ENCODE data around the gene PPP2R5C. TPM values are rescaled to one million over a fixed set of nuclear protein-coding genes. Genes with fewer than 3 reads are reported as not detected.

The PPP2R5C gene
- total and polyA plus RNA-seq, 7 donors: 18.2 to 76.6 (median 57.1) TPM

DNA sequence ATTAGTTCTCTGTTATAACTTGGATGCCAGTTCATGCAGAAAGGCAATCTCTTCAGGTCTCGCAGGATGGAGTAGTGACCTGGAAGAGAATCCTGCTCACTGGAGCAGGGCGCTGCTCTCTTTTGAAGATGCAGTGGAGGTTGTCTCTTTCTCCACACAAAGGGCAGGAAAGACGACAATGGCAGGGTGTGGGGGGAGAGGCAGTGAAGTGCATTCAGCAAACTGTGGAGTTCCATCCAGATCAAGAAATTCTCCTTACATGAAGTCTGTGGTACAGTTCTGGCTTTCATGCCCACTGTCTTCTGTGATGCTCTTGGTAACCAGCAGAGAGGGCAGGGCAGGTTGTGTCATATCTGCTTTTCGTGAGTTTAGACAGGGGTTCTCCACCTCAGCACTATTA lies 6.6 kb upstream of the PPP2R5C start:
- intact Hi-C loops (cut with DNase I): loop anchor here in 1 of 2 donors (5.0 kb wide), 1 partner anchor 48 kb away; no protein-coding TSS in a partner anchor

DNA sequence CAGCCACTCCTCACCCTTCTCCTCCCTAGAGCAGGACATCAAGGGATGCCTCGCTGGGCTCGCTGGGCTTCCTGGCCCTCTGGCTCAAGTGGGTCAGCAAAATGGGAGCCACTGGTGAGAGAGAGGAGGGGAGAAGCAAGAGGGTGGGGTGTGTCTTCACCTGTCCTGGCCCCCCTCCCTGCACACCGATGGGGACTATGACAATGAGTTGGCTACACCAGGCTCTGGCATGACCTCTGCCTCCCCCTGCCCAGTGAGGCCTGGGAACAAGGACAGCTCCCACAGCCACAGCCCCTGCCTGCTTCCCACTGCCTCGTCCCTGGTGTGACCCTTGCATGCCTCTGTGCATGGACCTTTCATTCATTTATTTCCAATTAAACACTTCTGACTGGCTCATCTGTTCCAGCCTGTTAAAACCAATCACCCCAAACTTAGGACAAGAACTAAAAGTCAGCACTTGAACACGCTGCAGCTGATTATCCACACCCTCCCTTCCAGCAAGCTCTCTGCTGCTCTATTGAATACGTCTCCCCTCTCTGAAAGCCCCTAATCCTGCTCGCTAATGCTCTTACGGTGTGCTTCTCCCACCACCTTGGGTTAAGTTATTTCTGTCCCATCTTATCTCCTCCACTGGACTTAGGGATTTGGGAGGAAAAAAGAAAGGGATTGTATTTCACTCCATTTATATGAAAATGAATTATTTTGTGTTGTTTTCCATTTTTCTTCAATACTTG lies 5.8 kb upstream of the PPP2R5C start:
- H3K4me3 ChIP-seq: no peak overlapping the region
- 69 to 73% (median 72%) methylated on average over 8 of the region's 8 CpGs for WGBS, 3 donors
- no peak for ATAC-seq
- no peaks in the 10 kb centered on the region for H3K27me3 ChIP-seq (ENCODE audit: insufficient read depth in 3 of 3, low read length in 2 of 3)
- H3K36me3 ChIP-seq (ENCODE audit: insufficient read depth in 1 of 2, low read depth in 1 of 2): no peaks in the 10 kb centered on the region
- H3K4me1 ChIP-seq: no peaks in the 10 kb centered on the region
- intact Hi-C loops (cut with DNase I): loop anchor here in 1 of 2 donors (5.0 kb wide), 1 partner anchor 48 kb away; no protein-coding TSS in a partner anchor
- no peak overlapping the region for H3K27ac ChIP-seq
- no peak for DNase-seq
- H3K9me3 ChIP-seq: no peaks in the 10 kb centered on the region
- TF ChIP-seq CTCF (IDR thresholded peaks at IDR 0.05): no peak

More for the DNA sequence above, 6.6 kb upstream of the PPP2R5C start:
- no peak for DNase-seq
- Histone ChIP-seq H3K9me3 (no peaks in the 10 kb centered on the region), H3K4me1 (no peaks in the 10 kb centered on the region), H3K27ac (no peak overlapping the region), H3K36me3 (ENCODE audit: insufficient read depth in 1 of 2, low read depth in 1 of 2) (no peaks in the 10 kb centered on the region), H3K4me3 (no peak overlapping the region), H3K27me3 (ENCODE audit: insufficient read depth in 3 of 3, low read length in 2 of 3) (peaks cover 0 to 3% (median under 1%) of the 10 kb centered on the region in 3 donors)
- ATAC-seq: no peak
- 83 to 84% (median 83%) methylated on average over 4 of the region's 4 CpGs for WGBS, 3 donors
- TF ChIP-seq CTCF (IDR thresholded peaks at IDR 0.05): no peak

DNA sequence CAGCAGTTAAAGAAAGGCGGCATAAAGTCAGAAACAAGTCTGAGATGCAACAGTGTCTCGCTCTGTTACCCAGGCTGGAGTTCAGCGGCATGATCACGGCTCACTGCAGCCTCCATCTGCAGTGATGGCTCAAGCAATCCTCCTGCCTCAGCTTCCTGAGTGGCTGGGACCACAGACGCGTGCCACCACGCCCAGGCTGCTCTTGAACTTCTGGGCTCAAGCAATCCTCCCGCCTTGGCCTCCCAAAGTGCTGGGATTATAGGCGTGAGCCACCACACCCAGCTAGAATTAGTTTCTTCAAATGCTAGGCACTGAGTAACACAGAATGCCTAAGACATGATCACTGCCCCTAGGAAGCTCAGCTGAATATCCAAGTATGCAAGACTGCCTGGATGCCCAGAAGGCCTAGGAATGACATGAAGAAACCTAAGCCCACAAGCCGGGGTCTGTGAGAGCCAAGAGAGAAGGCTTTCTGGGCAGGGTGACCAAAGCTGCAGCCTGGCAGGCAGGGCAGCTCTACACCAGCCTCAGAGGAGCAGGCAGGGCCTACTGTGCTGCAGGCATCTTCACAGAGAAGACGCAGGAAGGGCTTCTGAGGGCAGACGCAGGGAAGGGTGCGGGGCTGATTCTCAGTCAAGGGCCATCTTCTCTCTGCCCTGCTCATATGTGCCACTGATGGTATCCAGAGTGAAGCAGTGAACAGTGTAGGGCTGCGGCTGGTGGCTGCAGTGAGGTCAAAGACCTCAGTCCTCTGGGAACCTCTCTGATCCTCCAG lies 4.3 kb upstream of the PPP2R5C start:
- intact Hi-C loops (cut with DNase I): loop anchor here in 1 of 2 donors (5.0 kb wide), 1 partner anchor 50 kb away; no protein-coding TSS in a partner anchor
- no peak for TF ChIP-seq CTCF (IDR thresholded peaks at IDR 0.05)

DNA sequence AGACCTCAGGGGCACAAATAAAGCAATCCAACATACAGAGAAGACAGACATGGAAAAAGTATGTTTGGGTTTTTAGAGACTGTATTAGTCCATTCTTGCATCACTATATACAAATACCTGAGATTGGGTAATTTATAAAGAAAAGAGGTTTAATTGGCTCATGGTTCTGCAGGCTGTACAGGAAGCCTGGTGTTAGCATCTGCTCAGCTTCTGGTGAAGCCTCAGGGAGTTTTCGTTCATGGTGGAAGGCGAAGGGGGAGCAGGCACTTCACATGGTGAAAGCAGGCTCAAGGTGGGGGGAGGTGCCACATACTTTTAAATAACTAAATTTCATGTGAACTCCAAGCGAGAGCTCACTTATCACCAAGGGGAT lies 3.7 kb upstream of the PPP2R5C start:
- H3K4me1 ChIP-seq: no peaks in the 10 kb centered on the region
- TF ChIP-seq CTCF (IDR thresholded peaks at IDR 0.05): no peak
- DNase-seq (no peak), ATAC-seq (no peak)
- H3K36me3 ChIP-seq (ENCODE audit: insufficient read depth in 1 of 2, low read depth in 1 of 2): no peaks in the 10 kb centered on the region
- 87 to 95% (median 93%) methylated on average over 3 of the region's 3 CpGs for WGBS, 3 donors
- H3K4me3 ChIP-seq: no peak overlapping the region
- H3K27ac ChIP-seq: no peak overlapping the region
- intact Hi-C loops (cut with DNase I): loop anchor here in 1 of 2 donors (5.0 kb wide), 1 partner anchor 51 kb away; no protein-coding TSS in a partner anchor
- H3K27me3 ChIP-seq (ENCODE audit: insufficient read depth in 3 of 3, low read length in 2 of 3): no peaks in the 10 kb centered on the region
- H3K9me3 ChIP-seq: no peaks in the 10 kb centered on the region

More for the DNA sequence above, 4.3 kb upstream of the PPP2R5C start:
- ATAC-seq (no peak), DNase-seq (no peak)
- Histone ChIP-seq H3K4me1 (no peaks in the 10 kb centered on the region), H3K9me3 (no peaks in the 10 kb centered on the region), H3K27me3 (ENCODE audit: insufficient read depth in 3 of 3, low read length in 2 of 3) (no peaks in the 10 kb centered on the region), H3K4me3 (no peak overlapping the region), H3K36me3 (ENCODE audit: insufficient read depth in 1 of 2, low read depth in 1 of 2) (no peaks in the 10 kb centered on the region), H3K27ac (no peak overlapping the region)
- WGBS, 3 donors: 86 to 93% (median 88%) methylated on average over 14 of the region's 14 CpGs

All from psoas muscle (tissue), 8 donors.